Ishikawa (cell line): ENCODE data around the gene MAP3K8.

Experiments used
- CEBPB ChIP-seq: IDR thresholded peaks from 2 replicates; pipeline ENCODE4 v1.6.1; 2012
- CREB1 ChIP-seq: IDR thresholded peaks from 2 replicates; pipeline ENCODE4 v1.6.1; 2012; ENCODE audit warnings: low read depth
- EGR1 ChIP-seq: IDR thresholded peaks from 2 replicates; pipeline ENCODE4 v1.6.1; 2012
- EP300 ChIP-seq: IDR thresholded peaks from 2 replicates; pipeline ENCODE4 v1.6.1; 2012; ENCODE audit warnings: borderline replicate concordance
- FOXM1 ChIP-seq: IDR thresholded peaks from 2 replicates; pipeline ENCODE4 v1.6.1; 2012; ENCODE audit warnings: low read depth, borderline replicate concordance
- MAX ChIP-seq: IDR thresholded peaks from 2 replicates; pipeline ENCODE4 v1.6.1; 2012
- NFIC ChIP-seq: IDR thresholded peaks from 2 replicates; pipeline ENCODE4 v1.6.1; 2012
- RAD21 ChIP-seq: IDR thresholded peaks from 2 replicates; pipeline ENCODE4 v1.6.1; 2012; ENCODE audit warnings: low read depth
- REST ChIP-seq: IDR thresholded peaks from 2 replicates; pipeline ENCODE4 v1.6.1; 2012; ENCODE audit warnings: low read depth, mild to moderate bottlenecking
- TAF1 ChIP-seq: IDR thresholded peaks from 2 replicates; pipeline ENCODE4 v1.6.1; 2012; ENCODE audit warnings: low read depth, mild to moderate bottlenecking
- TCF12 ChIP-seq: IDR thresholded peaks from 2 replicates; pipeline ENCODE4 v1.6.1; 2012; ENCODE audit warnings: low read depth
- TEAD4 ChIP-seq: IDR thresholded peaks from 2 replicates; pipeline ENCODE4 v1.6.1; 2012
- USF1 ChIP-seq: IDR thresholded peaks from 2 replicates; pipeline ENCODE4 v1.6.1; 2012
- YY1 ChIP-seq: IDR thresholded peaks from 2 replicates; pipeline ENCODE4 v1.6.1; 2012; ENCODE audit warnings: low read depth
- ZBTB7A ChIP-seq: IDR thresholded peaks from 2 replicates; pipeline ENCODE4 v1.6.1; 2012; ENCODE audit warnings: low read depth

MAP3K8 gene

GRCh38 chr10:30437031-30437841 lies 3.3 kb downstream of the MAP3K8 start:
- TF ChIP-seq TEAD4 (no peak), EGR1 (no peak), USF1 (no peak), CREB1 (no peak), NFIC (no peak), FOXM1 (no peak), ZBTB7A (no peak), CEBPB (no peak), EP300 (no peak), RAD21 (no peak), REST (no peak), MAX (no peak), YY1 (no peak), TCF12 (no peak), TAF1 (no peak)

- TF ChIP-seq TAF1: no peak
- no peak for TF ChIP-seq FOXM1
- TF ChIP-seq TCF12: no peak
- no peak for TF ChIP-seq EGR1
- no peak for TF ChIP-seq CREB1
- TF ChIP-seq CEBPB: no peak
- no peak for TF ChIP-seq REST
- no peak for TF ChIP-seq ZBTB7A
- TF ChIP-seq USF1: no peak
- TF ChIP-seq MAX: no peak
- TF ChIP-seq EP300: no peak
- TF ChIP-seq TEAD4: no peak
- TF ChIP-seq RAD21: no peak
- no peak for TF ChIP-seq YY1
- no peak for TF ChIP-seq NFIC
These were observed 4.3 kb downstream of the MAP3K8 start for GRCh38 chr10:30438021-30438850.

GRCh38 chr10:30439931-30440330 lies 5.9 kb downstream of the MAP3K8 start:
- TF ChIP-seq EP300 (no peak), TCF12 (no peak), EGR1 (no peak), USF1 (no peak), TAF1 (no peak), TEAD4 (no peak), RAD21 (no peak), CEBPB (no peak), CREB1 (no peak)

- TF ChIP-seq TAF1 (no peak), EGR1 (no peak), NFIC (no peak), CEBPB (no peak), USF1 (no peak), RAD21 (no peak), ZBTB7A (no peak), REST (no peak), TEAD4 (no peak), TCF12 (no peak)
These were observed 8.1 kb downstream of the MAP3K8 start for GRCh38 chr10:30442019-30442606.
